ENCODE data around the gene PRKRIP1.
A peak's percentile ranks its signal among the peaks of the same experiment; 100 is the strongest.
"Not testable (repeated sequence)": the region's sequence is repeated elsewhere in the genome, so short reads cannot be mapped to it uniquely, and the experiment has no call there.

The PRKRIP1 gene

DNA sequence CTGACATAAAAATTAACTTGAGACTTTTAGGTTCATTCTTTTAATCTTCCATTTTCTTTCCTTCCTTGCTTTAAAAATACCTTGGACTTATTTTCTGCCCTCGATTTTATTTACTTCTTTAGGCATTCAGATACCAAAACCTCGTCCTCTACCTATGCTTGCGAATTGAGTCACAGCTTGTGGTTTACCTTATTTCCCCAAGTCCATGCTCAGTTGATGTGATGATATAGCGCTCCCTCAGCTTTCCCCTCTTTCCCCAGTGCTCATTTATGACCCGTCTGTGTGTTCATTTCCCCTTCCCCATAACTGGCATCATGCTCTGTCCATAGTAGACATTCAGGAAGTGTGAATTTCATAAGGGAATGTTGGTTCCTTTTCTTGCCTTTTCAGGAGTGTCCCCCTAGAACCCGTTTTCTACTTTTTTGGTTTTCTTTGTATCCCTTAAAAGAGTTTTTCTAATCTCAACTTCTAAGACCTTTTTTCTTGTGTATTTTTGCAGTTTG, 19.1 kb upstream of the PRKRIP1 start:
- no peaks in the 10 kb centered on the region for H3K4me1 Mint-ChIP-seq
- no peaks in the 10 kb centered on the region for H3K9me3 Mint-ChIP-seq
- TF ChIP-seq, protein P1, sequence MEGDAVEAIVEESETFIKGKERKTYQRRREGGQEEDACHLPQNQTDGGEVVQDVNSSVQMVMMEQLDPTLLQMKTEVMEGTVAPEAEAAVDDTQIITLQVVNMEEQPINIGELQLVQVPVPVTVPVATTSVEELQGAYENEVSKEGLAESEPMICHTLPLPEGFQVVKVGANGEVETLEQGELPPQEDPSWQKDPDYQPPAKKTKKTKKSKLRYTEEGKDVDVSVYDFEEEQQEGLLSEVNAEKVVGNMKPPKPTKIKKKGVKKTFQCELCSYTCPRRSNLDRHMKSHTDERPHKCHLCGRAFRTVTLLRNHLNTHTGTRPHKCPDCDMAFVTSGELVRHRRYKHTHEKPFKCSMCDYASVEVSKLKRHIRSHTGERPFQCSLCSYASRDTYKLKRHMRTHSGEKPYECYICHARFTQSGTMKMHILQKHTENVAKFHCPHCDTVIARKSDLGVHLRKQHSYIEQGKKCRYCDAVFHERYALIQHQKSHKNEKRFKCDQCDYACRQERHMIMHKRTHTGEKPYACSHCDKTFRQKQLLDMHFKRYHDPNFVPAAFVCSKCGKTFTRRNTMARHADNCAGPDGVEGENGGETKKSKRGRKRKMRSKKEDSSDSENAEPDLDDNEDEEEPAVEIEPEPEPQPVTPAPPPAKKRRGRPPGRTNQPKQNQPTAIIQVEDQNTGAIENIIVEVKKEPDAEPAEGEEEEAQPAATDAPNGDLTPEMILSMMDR (IDR thresholded peaks at IDR 0.05; ENCODE audit: unreplicated experiment in 3 of 3), result no peak
- H3K36me3 Mint-ChIP-seq (ENCODE audit: low read depth), result peaks cover 62% of the 10 kb centered on the region
- H3K27me3 Mint-ChIP-seq (ENCODE audit: low read depth), result no peaks in the 10 kb centered on the region
- H3K4me3 Mint-ChIP-seq, result no peak overlapping the region
- no peak overlapping the region for H3K27ac Mint-ChIP-seq

DNA sequence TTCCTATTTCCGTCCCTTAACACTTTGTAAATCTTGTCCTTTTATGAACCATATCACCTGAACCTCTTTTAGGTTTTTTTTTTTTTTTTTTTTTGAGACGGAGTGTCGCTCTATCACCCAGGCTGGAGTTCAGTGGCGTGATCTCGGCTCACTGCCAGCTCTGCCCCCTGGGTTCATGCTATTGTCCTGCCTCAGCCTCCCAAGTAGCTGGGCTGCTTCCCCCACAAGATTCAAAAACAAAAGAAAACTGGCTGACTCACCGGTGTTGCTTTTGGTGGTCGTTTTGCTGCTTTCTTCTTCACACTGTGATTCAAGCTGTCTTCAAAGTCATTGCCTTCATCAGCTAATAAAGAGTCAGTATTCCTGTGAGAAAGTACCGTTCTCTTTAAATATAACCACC, 15.3 kb upstream of the PRKRIP1 start:
- H3K36me3 Mint-ChIP-seq (ENCODE audit: low read depth), result peaks cover 58% of the 10 kb centered on the region
- not testable (repeated sequence) for H3K4me3 Mint-ChIP-seq; H3K4me1 Mint-ChIP-seq; H3K27me3 Mint-ChIP-seq (ENCODE audit: low read depth); H3K9me3 Mint-ChIP-seq
- H3K27ac Mint-ChIP-seq, result peak overlapping the region in 1 of 3 experiments; percentile 2

DNA sequence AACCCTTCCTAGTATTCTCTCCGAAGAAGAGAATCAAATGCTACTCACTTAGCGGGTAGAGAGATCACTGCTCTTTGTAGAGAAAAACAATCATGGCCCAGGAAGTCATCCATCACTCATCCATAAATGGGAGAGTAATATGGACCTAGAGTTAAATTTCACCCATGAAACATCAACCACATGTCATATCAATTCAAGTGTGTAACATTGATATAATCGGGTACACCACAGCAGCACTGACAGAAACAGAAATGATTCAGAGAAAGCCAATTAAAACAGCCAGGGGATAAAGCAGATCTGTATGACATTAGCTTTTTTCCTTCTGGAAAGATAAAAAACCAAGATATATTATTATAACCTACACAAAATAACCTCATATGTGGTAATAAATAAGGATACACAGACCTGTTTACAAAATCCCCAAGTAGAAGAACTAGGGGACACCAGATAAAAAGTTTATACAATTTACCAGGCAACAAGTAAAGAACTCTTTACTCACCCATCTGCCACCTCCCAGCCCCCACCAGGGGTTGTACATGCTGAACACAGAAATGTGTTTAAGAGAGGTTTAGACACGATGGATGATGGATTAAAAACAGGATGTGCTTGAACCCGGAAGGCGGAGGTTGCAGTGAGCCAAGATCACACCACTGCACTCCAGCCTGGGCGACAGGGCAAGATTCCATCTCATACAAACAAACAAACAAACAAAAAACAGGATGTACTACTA, 14.3 kb upstream of the PRKRIP1 start:
- H3K4me3 Mint-ChIP-seq; H3K4me1 Mint-ChIP-seq; H3K27me3 Mint-ChIP-seq (ENCODE audit: low read depth); H3K27ac Mint-ChIP-seq; H3K9me3 Mint-ChIP-seq: not testable (repeated sequence)
- peaks cover 61% of the 10 kb centered on the region for H3K36me3 Mint-ChIP-seq (ENCODE audit: low read depth)

DNA sequence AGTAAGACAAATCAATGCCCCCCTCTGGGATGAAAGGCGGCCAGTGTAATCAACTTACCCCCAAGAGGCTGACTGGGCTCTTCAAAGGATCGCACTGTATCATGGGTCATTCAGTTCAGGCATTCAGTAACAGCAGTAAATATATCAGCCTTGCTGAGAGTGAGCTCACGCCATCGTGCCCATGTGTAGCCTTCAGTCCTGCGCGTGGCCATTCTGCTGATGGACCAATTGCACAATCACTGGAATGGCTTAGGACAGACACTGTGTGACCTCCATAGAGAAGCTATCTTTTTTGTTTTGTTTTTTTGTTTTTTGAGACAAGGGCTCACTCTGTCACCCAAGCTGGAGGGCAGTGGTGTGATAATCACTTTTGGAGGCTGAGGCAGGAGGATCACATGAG, 9.1 kb upstream of the PRKRIP1 start:
- TF ChIP-seq, protein P1 (IDR thresholded peaks at IDR 0.05; ENCODE audit: unreplicated experiment in 3 of 3), result no peak
- Mint-ChIP-seq H3K27ac (no peak overlapping the region), H3K27me3 (ENCODE audit: low read depth) (no peaks in the 10 kb centered on the region), H3K9me3 (no peaks in the 10 kb centered on the region), H3K4me1 (no peaks in the 10 kb centered on the region), H3K4me3 (no peak overlapping the region), H3K36me3 (ENCODE audit: low read depth) (peaks cover 32% of the 10 kb centered on the region)

DNA sequence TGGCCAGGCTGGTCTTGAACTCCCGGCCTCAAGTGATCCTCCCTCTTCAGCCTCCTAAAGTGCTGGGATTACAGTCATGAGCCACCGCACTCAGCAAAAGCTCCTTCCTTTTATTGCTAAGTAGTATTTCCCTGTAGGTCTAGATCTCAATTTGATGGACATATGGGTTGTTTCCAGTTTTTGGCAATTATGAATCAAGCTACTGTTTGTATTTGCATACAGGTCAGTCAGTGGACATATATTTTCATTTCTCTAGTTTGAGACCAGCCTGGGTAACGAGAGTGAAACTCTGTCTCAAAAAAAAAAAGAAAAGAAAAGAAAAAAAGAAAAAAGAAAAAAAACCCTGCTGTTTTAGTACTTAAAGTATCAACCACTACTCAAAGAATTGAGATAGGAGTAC, 6.4 kb upstream of the PRKRIP1 start:
- Mint-ChIP-seq H3K4me1 (no peaks in the 10 kb centered on the region), H3K27ac (no peak overlapping the region), H3K9me3 (no peaks in the 10 kb centered on the region), H3K36me3 (ENCODE audit: low read depth) (peaks cover 23% of the 10 kb centered on the region), H3K4me3 (no peak overlapping the region), H3K27me3 (ENCODE audit: low read depth) (no peaks in the 10 kb centered on the region)
- TF ChIP-seq, protein P1 (IDR thresholded peaks at IDR 0.05; ENCODE audit: unreplicated experiment in 3 of 3), result no peak

DNA sequence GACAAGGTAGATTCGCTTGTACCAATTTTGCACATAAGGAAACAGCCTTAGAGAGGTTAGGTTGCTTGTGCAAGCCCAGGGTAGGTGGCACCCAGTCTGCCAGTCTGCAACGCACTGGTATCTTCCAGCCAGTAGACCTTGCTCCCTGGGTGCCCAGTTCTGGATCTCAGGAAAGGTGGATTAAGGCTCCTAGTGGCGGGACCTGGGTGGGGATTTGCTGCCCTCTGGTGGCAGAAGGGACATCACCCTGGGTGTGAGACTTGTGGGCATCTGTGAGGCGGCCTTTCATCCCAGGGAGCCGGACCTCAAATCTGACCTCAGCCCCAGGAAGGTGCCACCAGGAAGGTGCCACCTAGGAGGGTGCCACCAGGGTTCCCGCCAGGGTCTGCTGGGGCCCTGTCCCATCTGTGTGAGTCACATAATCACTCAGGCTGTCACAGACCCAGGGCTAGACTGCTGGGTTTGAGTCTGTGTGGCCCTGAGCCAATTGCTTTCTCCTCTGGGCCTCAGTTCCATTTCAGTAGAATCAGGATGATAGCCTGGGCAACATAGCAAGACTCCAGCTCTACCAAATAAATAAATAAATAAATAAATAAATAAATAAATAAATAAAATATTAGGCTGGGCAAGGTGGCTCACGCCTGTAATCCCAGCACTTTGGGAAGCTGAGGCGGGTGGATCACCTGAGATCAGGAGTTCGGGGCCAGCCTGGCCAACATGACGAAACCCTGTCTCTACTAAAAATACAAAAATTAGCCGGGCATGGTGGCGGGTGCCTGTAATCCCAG, 5.3 kb upstream of the PRKRIP1 start:
- peaks cover 18% of the 10 kb centered on the region for H3K36me3 Mint-ChIP-seq (ENCODE audit: low read depth)
- no peak overlapping the region for H3K4me3 Mint-ChIP-seq
- H3K4me1 Mint-ChIP-seq, result peaks cover 5% of the 10 kb centered on the region
- H3K27me3 Mint-ChIP-seq (ENCODE audit: low read depth), result no peaks in the 10 kb centered on the region
- no peaks in the 10 kb centered on the region for H3K9me3 Mint-ChIP-seq
- H3K27ac Mint-ChIP-seq, result no peak overlapping the region
- TF ChIP-seq, protein P1 (IDR thresholded peaks at IDR 0.05; ENCODE audit: unreplicated experiment in 3 of 3), result peak; percentile 85 to 90 (median 88)
